HL-60 (cell line): ENCODE measurements around the gene ENPP4.
"Not testable (repeated sequence)": the region's sequence is repeated elsewhere in the genome, so short reads cannot be mapped to it uniquely, and the experiment has no call there.

Experiments
- DNase-seq, 2 experiments: peaks; one replicate each; pipeline ENCODE4 v3.0.0-alpha.2; 2010 to 2020; ENCODE audit warnings: low read depth in 1 of 2, low spot score in 1 of 2
- H3K27ac ChIP-seq: fragments of 250-450 bp; sonication (Bioruptor Pico); replicated peaks from 2 replicates; pipeline ENCODE4 v1.5.1; 2020; ENCODE audit warnings: mild to moderate bottlenecking, moderate library complexity
- H3K27me3 ChIP-seq: fragments of 250-450 bp; sonication (Bioruptor Pico); 2 replicates; pipeline ENCODE4 v1.5.1; 2021; ENCODE audit warnings: mild to moderate bottlenecking, moderate library complexity; ENCODE audit not compliant: insufficient read depth, poor library complexity, severe bottlenecking
- H3K4me3 ChIP-seq: replicated peaks from 2 replicates; pipeline ENCODE4 v1.5.1; 2011; ENCODE audit warnings: mild to moderate bottlenecking, control low read depth, low read length; ENCODE audit not compliant: insufficient read depth
- GABPA ChIP-seq: IDR thresholded peaks from 2 replicates; pipeline ENCODE4 v1.6.1; 2012; ENCODE audit warnings: low read depth
- POLR2AphosphoS5 ChIP-seq: IDR thresholded peaks from 2 replicates; pipeline ENCODE4 v1.6.1; 2012; ENCODE audit warnings: low read depth
- SPI1 ChIP-seq: IDR thresholded peaks from 2 replicates; pipeline ENCODE4 v1.6.1; 2012; ENCODE audit warnings: low read depth, mild to moderate bottlenecking, borderline replicate concordance
- TF ChIP-seq, protein P1 (sequence below): IDR thresholded peaks from 2 replicates; pipeline ENCODE4 v1.6.1; 2012; ENCODE audit warnings: low read depth; ENCODE audit not compliant: insufficient replicate concordance
- TF ChIP-seq, protein P2 (sequence below): IDR thresholded peaks from one replicate; pipeline ENCODE4 v1.5.1; 2011; ENCODE audit warnings: low read length, control low read depth, inconsistent platforms; ENCODE audit not compliant: insufficient read depth

Gene ENPP4

DNA sequence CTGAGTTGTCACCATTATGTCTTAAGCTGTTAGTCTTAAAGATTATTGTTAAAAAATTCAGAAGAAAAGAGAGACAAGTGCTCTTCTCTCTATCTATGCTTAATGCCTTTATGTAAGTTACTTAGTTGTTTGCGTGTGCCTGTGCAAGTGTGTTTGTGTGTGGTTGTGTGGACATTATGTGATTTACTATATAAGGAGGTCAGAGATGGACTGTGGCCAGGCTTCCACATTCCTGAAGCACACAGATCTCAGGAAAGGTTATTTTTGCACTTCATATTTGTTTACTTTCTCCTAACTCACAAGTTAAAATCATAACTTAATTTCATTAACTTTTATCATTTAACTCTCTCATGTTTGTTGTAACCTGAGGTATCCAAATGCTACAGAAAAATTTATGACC, 14.5 kb downstream of the ENPP4 start:
- no peak overlapping the region for H3K27ac ChIP-seq
- TF ChIP-seq GABPA (no peak), SPI1 (no peak), POLR2AphosphoS5 (no peak)
- TF ChIP-seq, protein P1, sequence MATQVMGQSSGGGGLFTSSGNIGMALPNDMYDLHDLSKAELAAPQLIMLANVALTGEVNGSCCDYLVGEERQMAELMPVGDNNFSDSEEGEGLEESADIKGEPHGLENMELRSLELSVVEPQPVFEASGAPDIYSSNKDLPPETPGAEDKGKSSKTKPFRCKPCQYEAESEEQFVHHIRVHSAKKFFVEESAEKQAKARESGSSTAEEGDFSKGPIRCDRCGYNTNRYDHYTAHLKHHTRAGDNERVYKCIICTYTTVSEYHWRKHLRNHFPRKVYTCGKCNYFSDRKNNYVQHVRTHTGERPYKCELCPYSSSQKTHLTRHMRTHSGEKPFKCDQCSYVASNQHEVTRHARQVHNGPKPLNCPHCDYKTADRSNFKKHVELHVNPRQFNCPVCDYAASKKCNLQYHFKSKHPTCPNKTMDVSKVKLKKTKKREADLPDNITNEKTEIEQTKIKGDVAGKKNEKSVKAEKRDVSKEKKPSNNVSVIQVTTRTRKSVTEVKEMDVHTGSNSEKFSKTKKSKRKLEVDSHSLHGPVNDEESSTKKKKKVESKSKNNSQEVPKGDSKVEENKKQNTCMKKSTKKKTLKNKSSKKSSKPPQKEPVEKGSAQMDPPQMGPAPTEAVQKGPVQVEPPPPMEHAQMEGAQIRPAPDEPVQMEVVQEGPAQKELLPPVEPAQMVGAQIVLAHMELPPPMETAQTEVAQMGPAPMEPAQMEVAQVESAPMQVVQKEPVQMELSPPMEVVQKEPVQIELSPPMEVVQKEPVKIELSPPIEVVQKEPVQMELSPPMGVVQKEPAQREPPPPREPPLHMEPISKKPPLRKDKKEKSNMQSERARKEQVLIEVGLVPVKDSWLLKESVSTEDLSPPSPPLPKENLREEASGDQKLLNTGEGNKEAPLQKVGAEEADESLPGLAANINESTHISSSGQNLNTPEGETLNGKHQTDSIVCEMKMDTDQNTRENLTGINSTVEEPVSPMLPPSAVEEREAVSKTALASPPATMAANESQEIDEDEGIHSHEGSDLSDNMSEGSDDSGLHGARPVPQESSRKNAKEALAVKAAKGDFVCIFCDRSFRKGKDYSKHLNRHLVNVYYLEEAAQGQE, result no peak
- TF ChIP-seq, protein P2, sequence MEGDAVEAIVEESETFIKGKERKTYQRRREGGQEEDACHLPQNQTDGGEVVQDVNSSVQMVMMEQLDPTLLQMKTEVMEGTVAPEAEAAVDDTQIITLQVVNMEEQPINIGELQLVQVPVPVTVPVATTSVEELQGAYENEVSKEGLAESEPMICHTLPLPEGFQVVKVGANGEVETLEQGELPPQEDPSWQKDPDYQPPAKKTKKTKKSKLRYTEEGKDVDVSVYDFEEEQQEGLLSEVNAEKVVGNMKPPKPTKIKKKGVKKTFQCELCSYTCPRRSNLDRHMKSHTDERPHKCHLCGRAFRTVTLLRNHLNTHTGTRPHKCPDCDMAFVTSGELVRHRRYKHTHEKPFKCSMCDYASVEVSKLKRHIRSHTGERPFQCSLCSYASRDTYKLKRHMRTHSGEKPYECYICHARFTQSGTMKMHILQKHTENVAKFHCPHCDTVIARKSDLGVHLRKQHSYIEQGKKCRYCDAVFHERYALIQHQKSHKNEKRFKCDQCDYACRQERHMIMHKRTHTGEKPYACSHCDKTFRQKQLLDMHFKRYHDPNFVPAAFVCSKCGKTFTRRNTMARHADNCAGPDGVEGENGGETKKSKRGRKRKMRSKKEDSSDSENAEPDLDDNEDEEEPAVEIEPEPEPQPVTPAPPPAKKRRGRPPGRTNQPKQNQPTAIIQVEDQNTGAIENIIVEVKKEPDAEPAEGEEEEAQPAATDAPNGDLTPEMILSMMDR, result no peak
- no peak for DNase-seq
- H3K27me3 ChIP-seq, result no peaks in the 10 kb centered on the region
- no peak overlapping the region for H3K4me3 ChIP-seq

DNA sequence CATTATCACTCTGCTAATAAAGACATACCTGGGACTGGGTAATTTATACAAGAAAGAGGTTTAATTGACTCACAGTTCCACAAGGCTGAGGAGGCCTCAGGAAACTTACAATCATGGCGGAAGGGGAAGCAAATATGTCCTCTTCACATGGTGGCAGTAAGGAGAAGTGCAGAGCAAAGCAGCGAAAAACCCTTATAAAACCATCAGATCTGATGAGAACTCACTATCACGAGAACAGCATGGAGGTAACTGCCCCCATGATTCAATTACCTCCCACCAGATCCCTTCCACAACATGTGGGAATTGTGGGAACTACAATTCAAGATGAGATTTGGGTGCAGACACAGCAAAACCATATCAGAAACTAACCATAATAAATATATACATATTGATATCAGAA, 19.3 kb downstream of the ENPP4 start:
- H3K27me3 ChIP-seq, H3K4me3 ChIP-seq, H3K27ac ChIP-seq, DNase-seq: not testable (repeated sequence)

DNA sequence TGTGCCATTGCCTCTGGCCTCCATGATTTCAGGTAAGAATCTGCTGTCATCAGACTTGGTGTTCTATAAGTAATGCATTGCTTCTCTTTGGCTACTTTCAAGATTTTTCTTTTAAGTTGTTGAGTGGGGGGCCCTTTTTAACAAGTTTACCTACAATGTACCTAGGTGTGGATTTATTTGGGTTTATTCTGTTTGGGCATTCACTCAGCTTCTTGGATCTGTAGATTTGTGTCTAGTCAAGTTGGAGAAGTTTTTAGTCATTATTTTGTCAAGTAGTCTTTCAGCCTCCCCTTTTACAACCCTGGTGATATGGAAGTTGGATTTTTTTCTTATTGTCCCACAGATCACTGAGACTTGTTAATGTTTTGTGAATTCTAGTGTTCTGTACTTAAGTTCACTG, 26.9 kb downstream of the ENPP4 start:
- DNase-seq, result no peak
- TF ChIP-seq SPI1 (no peak), GABPA (no peak), POLR2AphosphoS5 (no peak)
- TF ChIP-seq, protein P2, result no peak
- TF ChIP-seq, protein P1, result no peak
- Histone ChIP-seq H3K27ac (no peak overlapping the region), H3K27me3 (no peaks in the 10 kb centered on the region), H3K4me3 (no peak overlapping the region)

DNA sequence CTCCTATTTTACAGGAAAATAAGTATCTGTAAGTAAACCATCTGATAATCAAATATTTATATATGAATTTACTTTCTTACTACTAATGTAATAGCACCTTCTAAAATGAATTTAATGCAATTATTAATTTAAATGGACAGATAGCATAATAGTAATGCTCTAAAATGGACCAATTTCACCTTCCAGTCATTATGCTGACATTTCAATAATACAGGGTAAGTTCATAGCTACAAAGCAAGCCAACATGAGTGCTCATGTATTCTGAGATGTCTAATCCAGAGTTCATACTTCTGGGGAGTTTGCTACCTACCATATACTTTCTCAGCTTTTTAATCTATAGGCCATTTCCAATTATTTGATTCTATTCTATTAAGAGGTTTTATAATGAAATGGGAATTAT, 29.4 kb downstream of the ENPP4 start:
- no peak overlapping the region for H3K27ac ChIP-seq
- no peaks in the 10 kb centered on the region for H3K27me3 ChIP-seq
- TF ChIP-seq SPI1 (no peak), POLR2AphosphoS5 (no peak), GABPA (no peak)
- TF ChIP-seq, protein P2, result no peak
- TF ChIP-seq, protein P1, result no peak
- no peak for DNase-seq
- H3K4me3 ChIP-seq, result no peak overlapping the region
